ENCODE data around the gene HAUS6.

Gene HAUS6

DNA sequence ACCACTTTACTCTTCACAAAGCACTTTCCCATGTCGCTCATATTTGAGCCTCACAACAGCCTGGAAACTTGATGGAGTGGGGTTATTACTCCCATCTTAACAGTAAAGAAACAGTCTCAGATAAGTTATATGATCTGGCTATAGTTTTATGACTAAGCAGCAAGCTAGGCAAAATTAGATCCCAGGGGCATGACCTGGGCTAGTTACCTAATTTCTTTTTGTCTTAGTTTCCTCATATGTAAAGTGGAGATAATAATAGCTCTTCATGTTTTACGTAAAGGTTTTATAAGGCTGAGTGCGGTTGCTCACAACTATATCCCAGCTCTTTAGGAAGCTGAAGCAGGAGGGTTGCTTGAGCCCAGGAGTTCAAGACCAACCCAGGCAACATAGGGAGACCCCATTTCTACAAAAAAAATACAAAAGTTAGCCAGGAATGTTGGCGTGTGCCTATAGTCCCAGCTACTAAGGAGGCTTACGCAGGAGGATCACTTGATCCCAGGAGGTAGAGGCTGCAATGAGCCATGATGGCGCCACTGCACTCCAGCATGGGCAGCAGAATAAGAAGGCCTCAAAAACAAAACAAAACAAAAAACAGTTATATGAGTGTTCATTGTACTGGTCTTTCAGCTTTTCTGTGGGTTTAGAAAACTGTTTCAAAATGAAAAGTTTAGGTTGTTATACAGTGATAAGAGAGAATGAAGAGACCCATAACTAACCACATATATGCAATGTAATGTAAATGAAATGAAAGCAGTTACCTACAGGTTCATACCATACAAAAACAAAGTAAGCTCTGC is 31.0 kb upstream of the HAUS6 start:
- Histone ChIP-seq H3K4me3 (ENCODE audit: low read length) (no peak overlapping the region), H3K27me3 (ENCODE audit: control insufficient read depth, insufficient read depth, low read length) (no peaks in the 10 kb centered on the region), H3K27ac (ENCODE audit: low read depth, low read length) (no peak overlapping the region), H3K9ac (ENCODE audit: low read length) (no peak overlapping the region), H3K4me1 (ENCODE audit: control insufficient read depth, insufficient read depth, low read length) (no peaks in the 10 kb centered on the region), H3K36me3 (ENCODE audit: control insufficient read depth, insufficient read depth, low read length) (no peaks in the 10 kb centered on the region)

DNA sequence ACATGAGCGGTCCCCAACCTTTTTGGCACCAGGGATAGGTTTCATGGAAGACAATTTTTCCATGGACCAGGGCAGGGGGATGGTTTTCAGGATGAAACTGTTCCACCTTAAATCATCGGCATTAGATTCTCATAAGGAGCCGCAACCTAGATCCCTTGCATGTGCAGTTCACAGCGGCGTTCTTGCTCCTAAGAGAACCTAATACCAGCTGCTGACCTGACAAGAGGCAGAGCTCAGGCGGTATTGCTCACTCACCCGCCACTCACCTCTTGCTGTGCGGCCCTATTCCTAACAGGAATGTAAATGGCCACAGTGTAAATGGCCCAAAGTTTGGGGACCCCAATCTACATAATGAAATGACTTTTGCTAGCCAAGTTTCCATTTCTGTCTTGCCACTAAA is 27.7 kb upstream of the HAUS6 start:
- Histone ChIP-seq H3K36me3 (ENCODE audit: control insufficient read depth, insufficient read depth, low read length) (peaks cover 3% of the 10 kb centered on the region), H3K27ac (ENCODE audit: low read depth, low read length) (no peak overlapping the region), H3K27me3 (ENCODE audit: control insufficient read depth, insufficient read depth, low read length) (no peaks in the 10 kb centered on the region), H3K4me1 (ENCODE audit: control insufficient read depth, insufficient read depth, low read length) (no peaks in the 10 kb centered on the region), H3K4me3 (ENCODE audit: low read length) (no peak overlapping the region), H3K9ac (ENCODE audit: low read length) (no peak overlapping the region)

DNA sequence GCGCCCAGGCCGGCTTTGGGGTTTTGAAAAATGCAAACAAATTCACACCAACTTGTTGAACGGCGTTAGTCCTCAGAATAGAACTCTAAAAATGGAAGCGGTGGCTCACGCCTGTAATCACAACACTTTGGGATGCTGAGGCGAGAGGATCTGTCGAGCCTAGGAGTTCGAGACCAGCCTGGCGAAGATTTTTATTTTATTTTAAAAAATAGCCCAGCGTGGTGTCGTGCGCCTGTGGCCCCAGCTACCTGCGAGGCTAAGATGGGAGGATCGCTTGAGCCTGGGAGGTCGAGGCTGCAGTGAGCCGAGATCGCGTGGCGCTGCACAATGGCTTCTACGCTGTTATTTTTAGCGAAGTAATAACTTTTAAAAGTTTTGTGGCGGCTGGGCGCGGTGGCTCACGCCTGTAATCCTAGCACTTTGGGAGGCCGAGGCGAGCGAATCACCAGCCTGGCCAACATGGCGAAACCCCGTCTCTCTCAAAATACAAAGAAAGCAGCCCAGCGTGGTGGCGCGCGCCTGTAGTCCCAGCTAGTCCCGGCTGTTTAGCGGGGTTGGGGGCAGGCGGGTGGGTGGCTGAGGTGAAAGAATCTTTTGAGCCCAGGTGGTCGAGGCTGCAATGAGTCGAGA is 25.3 kb upstream of the HAUS6 start:
- Histone ChIP-seq H3K9ac (ENCODE audit: low read length) (peak overlapping the region; percentile 88), H3K4me1 (ENCODE audit: control insufficient read depth, insufficient read depth, low read length) (no peaks in the 10 kb centered on the region), H3K36me3 (ENCODE audit: control insufficient read depth, insufficient read depth, low read length) (peaks cover 3% of the 10 kb centered on the region), H3K27ac (ENCODE audit: low read depth, low read length) (peak overlapping the region; percentile 91), H3K4me3 (ENCODE audit: low read length) (peak overlapping the region; percentile 81), H3K27me3 (ENCODE audit: control insufficient read depth, insufficient read depth, low read length) (no peaks in the 10 kb centered on the region)

DNA sequence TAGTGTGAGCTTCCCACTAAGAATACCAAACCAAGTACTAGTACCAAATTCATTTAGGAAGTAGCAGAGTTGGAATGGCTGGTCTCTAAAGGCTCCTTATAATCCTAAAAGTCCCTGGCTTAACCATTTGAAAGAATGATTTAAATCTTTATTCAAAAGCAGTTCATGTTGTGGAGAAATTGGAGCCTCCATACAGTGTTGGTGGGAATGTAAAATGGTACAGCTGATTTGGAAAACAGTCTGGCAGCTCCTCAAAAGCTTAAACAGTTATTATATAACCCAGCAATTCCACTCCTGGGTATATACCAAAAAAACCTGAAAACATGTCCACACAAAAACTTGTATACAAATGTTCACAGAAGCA is 21.7 kb upstream of the HAUS6 start:
- Histone ChIP-seq H3K36me3 (ENCODE audit: control insufficient read depth, insufficient read depth, low read length) (peaks cover 13% of the 10 kb centered on the region), H3K27me3 (ENCODE audit: control insufficient read depth, insufficient read depth, low read length) (no peaks in the 10 kb centered on the region), H3K27ac (ENCODE audit: low read depth, low read length) (no peak overlapping the region), H3K4me1 (ENCODE audit: control insufficient read depth, insufficient read depth, low read length) (no peaks in the 10 kb centered on the region), H3K9ac (ENCODE audit: low read length) (no peak overlapping the region), H3K4me3 (ENCODE audit: low read length) (no peak overlapping the region)

DNA sequence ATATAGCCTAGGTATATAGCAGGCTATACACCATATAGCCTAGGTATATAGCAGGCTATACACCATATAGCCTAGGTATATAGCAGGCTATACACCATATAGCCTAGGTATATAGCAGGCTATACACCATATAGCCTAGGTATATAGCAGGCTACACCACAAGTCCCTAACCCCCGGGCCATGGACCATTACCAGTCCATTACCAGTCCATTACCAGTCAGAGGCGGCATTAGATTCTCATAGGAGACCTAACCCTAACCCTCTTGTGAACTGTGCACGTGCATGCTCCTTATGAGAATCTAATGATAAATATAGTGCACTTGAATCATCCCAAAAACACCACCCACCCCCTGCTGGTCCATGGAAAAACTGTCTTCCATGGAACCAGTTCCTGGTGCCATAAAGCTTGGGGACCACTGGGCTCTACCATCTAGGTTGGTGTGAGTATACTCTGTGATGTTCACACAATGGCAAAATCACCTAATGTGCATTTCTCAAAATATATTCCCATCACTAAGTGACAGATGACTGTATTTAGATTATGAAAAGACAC is 19.9 kb upstream of the HAUS6 start:
- H3K27ac ChIP-seq (ENCODE audit: low read depth, low read length), result no peak overlapping the region
- H3K4me1 ChIP-seq (ENCODE audit: control insufficient read depth, insufficient read depth, low read length), result no peaks in the 10 kb centered on the region
- no peak overlapping the region for H3K9ac ChIP-seq (ENCODE audit: low read length)
- H3K4me3 ChIP-seq (ENCODE audit: low read length), result no peak overlapping the region
- H3K27me3 ChIP-seq (ENCODE audit: control insufficient read depth, insufficient read depth, low read length), result no peaks in the 10 kb centered on the region
- H3K36me3 ChIP-seq (ENCODE audit: control insufficient read depth, insufficient read depth, low read length), result peaks cover 19% of the 10 kb centered on the region

DNA sequence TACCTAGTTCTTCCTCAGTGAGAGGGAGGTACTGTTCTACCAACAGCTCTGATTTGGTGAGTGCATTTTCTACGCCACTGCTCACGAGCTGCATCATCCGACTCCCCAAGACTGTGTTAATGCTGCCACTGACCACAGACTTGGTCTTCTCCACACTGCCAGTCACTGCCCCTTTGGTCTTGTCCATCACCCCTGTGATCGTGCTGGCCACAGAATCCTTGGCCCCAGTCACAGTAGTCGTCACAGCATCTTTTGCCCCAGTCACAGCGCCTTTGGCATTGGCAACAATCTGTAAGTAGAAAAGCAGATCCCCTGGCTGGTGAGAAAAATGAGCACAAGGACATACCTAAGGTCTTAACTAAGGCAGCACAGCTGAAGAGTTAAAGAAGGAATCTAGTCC is 18.2 kb upstream of the HAUS6 start:
- no peak overlapping the region for H3K9ac ChIP-seq (ENCODE audit: low read length)
- H3K36me3 ChIP-seq (ENCODE audit: control insufficient read depth, insufficient read depth, low read length), result peaks cover 17% of the 10 kb centered on the region
- H3K27ac ChIP-seq (ENCODE audit: low read depth, low read length), result no peak overlapping the region
- H3K27me3 ChIP-seq (ENCODE audit: control insufficient read depth, insufficient read depth, low read length), result no peaks in the 10 kb centered on the region
- no peaks in the 10 kb centered on the region for H3K4me1 ChIP-seq (ENCODE audit: control insufficient read depth, insufficient read depth, low read length)
- H3K4me3 ChIP-seq (ENCODE audit: low read length), result no peak overlapping the region

DNA sequence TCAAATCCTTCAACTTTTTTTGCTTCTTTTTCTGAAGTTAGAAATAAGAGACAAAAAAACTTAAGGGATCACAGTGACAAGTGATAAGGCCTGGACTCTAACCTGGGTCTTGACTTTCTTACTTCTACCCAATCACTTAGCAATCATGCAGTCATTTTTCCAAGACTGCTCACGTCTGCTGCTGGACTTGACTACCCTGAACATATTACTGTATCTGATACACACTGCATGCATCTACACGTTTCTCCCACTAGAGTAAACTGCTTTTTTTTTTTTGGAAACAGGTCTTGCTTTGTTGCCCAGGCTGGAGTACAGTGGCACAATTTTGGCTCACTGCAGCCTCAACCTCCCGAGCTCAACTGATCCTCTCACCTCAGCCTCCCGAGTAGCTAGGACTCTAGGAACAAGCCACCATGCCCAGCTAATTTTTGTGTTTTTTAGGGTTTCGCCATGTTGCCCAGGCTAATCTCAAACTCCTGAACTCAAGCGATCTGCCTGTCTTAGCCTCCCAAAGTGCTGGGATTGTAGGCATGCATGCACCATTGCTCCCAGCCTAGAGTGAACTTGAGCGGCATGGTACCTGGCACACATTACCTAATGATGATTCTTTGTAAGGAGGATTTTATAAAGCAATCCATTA is 17.2 kb upstream of the HAUS6 start:
- Histone ChIP-seq H3K4me1 (ENCODE audit: control insufficient read depth, insufficient read depth, low read length) (no peaks in the 10 kb centered on the region), H3K27ac (ENCODE audit: low read depth, low read length) (no peak overlapping the region), H3K36me3 (ENCODE audit: control insufficient read depth, insufficient read depth, low read length) (peaks cover 16% of the 10 kb centered on the region)

DNA sequence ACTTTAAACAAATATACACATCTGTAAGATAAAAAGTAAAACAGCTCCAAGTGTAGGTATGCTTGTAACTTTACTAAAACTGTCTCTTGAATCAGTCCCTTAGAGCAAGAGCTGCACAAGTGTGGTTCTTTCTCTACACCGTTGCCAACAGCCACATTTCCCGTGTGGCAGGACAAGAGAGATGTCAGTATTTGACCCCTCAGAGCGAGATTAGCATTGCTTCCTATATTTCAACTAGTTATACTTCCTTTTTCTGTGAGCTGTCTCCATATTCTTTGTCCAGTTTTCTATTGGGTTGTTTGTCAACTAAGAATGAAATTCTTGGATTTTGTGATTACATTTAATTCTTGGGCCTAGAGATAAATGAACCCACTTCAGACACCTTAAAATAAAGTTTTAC is 16.5 kb upstream of the HAUS6 start:
- Histone ChIP-seq H3K4me3 (ENCODE audit: low read length) (no peak overlapping the region), H3K27ac (ENCODE audit: low read depth, low read length) (no peak overlapping the region), H3K9ac (ENCODE audit: low read length) (no peak overlapping the region), H3K4me1 (ENCODE audit: control insufficient read depth, insufficient read depth, low read length) (no peaks in the 10 kb centered on the region), H3K36me3 (ENCODE audit: control insufficient read depth, insufficient read depth, low read length) (peaks cover 16% of the 10 kb centered on the region), H3K27me3 (ENCODE audit: control insufficient read depth, insufficient read depth, low read length) (no peaks in the 10 kb centered on the region)

More for the DNA sequence above, 17.2 kb upstream of the HAUS6 start:
- Histone ChIP-seq H3K27me3 (ENCODE audit: control insufficient read depth, insufficient read depth, low read length) (no peaks in the 10 kb centered on the region), H3K9ac (ENCODE audit: low read length) (no peak overlapping the region), H3K4me3 (ENCODE audit: low read length) (no peak overlapping the region)

DNA sequence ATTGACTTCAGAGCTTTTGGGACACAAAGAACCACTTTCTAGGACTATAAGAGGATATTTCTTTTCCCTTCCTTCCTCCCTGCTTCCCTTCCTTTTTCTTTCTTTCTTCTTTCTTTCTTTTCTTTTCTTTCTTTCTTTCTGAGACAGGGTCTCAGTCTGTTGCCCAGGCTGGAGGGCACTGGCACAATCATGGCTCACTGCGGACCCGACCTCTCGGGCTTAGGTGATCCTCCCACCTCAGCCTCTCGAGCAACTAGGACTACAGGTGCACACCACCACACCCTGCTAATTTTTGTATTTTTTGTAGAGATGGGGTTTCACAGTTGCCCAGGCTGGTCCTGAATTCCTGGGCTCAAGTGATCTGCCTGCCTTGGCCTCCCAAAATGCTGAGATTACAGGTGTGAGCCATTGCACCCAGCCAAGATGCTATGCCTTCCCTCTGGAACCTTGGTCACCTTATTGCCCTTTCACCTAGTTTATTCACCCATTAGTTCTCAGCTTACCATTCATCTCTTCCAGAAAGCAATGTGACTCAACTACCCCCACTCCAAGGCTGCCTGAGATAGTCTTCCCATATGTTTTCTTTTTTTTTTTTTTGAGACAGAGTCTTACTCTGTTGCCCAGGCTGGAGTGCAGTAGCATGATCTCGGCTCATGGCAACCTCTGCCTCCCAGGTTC is 14.5 kb upstream of the HAUS6 start:
- H3K9ac ChIP-seq (ENCODE audit: low read length), result no peak overlapping the region
- H3K27ac ChIP-seq (ENCODE audit: low read depth, low read length), result no peak overlapping the region
- H3K4me3 ChIP-seq (ENCODE audit: low read length), result no peak overlapping the region
- H3K36me3 ChIP-seq (ENCODE audit: control insufficient read depth, insufficient read depth, low read length), result peaks cover 16% of the 10 kb centered on the region
- H3K27me3 ChIP-seq (ENCODE audit: control insufficient read depth, insufficient read depth, low read length), result no peaks in the 10 kb centered on the region
- no peaks in the 10 kb centered on the region for H3K4me1 ChIP-seq (ENCODE audit: control insufficient read depth, insufficient read depth, low read length)

DNA sequence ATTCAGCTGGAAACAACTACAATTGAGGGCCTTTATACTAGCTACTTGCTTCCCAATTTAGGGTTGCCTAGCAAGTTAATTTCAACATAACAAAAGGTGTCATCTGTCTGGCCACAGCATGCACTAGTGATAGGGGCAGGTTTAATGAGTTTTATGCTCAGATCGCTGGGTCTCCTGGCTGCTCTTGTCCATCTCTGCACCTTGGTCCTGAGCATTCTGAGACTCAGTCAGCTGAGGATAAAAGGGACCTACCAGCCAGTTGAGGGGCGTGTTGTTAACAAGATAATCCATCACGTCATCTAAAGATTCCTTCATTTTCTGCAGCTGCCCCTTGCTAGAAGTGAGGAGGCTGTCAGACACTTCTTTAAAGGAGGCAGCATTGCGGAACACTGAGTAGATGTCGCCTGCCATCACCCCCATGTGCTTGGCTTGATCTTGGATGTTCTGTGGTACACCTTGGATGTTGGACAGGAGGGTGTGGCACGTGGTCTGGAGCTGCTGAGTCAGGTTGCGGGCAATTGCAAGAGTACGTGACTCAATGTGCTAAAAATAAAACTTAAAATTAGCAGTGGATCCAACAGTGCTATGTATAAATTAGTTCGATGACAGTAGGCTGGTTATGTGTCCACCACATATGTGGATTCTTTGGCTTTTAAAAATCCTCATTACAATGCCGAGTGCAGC is 13.5 kb upstream of the HAUS6 start:
- Histone ChIP-seq H3K4me3 (ENCODE audit: low read length) (no peak overlapping the region), H3K27ac (ENCODE audit: low read depth, low read length) (no peak overlapping the region), H3K27me3 (ENCODE audit: control insufficient read depth, insufficient read depth, low read length) (no peaks in the 10 kb centered on the region), H3K9ac (ENCODE audit: low read length) (no peak overlapping the region), H3K4me1 (ENCODE audit: control insufficient read depth, insufficient read depth, low read length) (no peaks in the 10 kb centered on the region), H3K36me3 (ENCODE audit: control insufficient read depth, insufficient read depth, low read length) (peaks cover 16% of the 10 kb centered on the region)

DNA sequence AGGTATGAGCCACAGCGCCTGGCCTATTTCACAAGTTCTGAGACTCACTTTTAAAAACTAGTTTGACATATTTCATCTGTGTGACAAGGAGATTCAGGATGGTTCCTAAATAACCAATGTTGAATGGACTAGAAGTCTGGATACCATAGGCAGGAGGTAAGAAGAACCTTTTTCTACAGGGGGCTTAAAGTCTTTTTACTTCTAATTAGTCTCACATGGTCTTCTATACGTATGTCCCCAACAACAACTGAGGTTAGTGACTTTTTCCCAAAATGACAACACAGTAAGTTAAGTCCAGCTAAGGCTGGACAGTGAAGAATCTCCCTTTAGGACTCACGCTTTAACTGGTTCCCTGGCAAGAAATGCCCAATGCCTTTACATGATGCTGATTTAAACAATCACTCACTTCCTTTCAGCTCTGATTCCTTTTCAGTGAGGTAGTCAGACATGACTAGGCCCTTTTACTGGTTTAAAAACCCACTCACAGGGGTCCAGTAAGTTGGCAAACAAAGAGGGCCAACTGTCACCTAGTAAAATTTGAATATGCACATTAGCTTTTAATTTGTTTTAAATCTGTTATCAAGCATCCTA is 12.1 kb upstream of the HAUS6 start:
- Histone ChIP-seq H3K27me3 (ENCODE audit: control insufficient read depth, insufficient read depth, low read length) (no peaks in the 10 kb centered on the region), H3K9ac (ENCODE audit: low read length) (no peak overlapping the region), H3K36me3 (ENCODE audit: control insufficient read depth, insufficient read depth, low read length) (peaks cover 6% of the 10 kb centered on the region), H3K4me3 (ENCODE audit: low read length) (no peak overlapping the region), H3K27ac (ENCODE audit: low read depth, low read length) (no peak overlapping the region), H3K4me1 (ENCODE audit: control insufficient read depth, insufficient read depth, low read length) (no peaks in the 10 kb centered on the region)
